CD14-positive monocyte (primary cell): ENCODE measurements around the gene ZSCAN32. TPM values are rescaled to one million over a fixed set of nuclear protein-coding genes. Genes with fewer than 3 reads are reported as not detected.

ENCODE experiments used
- DNase-seq, 3 donors: peaks; one replicate each; pipeline ENCODE4 v3.0.0-alpha.2; 2011 to 2022
- H2AFZ ChIP-seq: 2 replicates; pipeline ENCODE4 v1.6.0; 2012; ENCODE audit warnings: mild to moderate bottlenecking, low read depth, low read length, inconsistent platforms; ENCODE audit not compliant: insufficient read depth, poor library complexity, severe bottlenecking
- H3K27ac ChIP-seq, 2 donors: 1 replicate in 1 of 2; 2 replicates in 1 of 2; pipeline ENCODE4 v1.5.1; 2012 to 2013; ENCODE audit warnings: low read length in 2 of 2, control low read depth in 1 of 2, inconsistent platforms in 1 of 2, low read depth in 1 of 2, mild to moderate bottlenecking in 1 of 2
- H3K27me3 ChIP-seq, 2 donors: one replicate each; pipeline versions ENCODE4 v1.6.0 to v1.6.1; 2011 to 2013; ENCODE audit warnings: low read length in 2 of 2; ENCODE audit not compliant: control insufficient read depth in 2 of 2, insufficient read depth in 2 of 2
- H3K36me3 ChIP-seq, 2 donors: replicated peaks in 1 of 2; 1 replicate in 1 of 2; 2 replicates in 1 of 2; pipeline versions ENCODE4 v1.5.1 to v1.6.1; 2012 to 2013; ENCODE audit warnings: low read length in 2 of 2, control low read depth in 1 of 2, inconsistent platforms in 1 of 2, mild to moderate bottlenecking in 1 of 2; ENCODE audit not compliant: insufficient read depth in 2 of 2, control insufficient read depth in 1 of 2
- H3K4me1 ChIP-seq, 2 donors: 1 replicate in 1 of 2; 2 replicates in 1 of 2; pipeline versions ENCODE4 v1.5.1 to v1.6.1; 2012 to 2013; ENCODE audit warnings: low read length in 2 of 2, control low read depth in 1 of 2, inconsistent platforms in 1 of 2, mild to moderate bottlenecking in 1 of 2, moderate library complexity in 1 of 2; ENCODE audit not compliant: insufficient read depth in 2 of 2, control insufficient read depth in 1 of 2
- H3K4me2 ChIP-seq: replicated peaks from 2 replicates; pipeline ENCODE3; 2012; ENCODE audit warnings: low read length, moderate library complexity, mild to moderate bottlenecking; ENCODE audit not compliant: poor library complexity, severe bottlenecking; ENCODE audit errors: extremely low read depth
- H3K4me3 ChIP-seq, 3 experiments: fragments of 200-600 bp in 1 of 3; sonication (generic) in 1 of 3; replicated peaks in 1 of 3; 1 replicate in 2 of 3; 2 replicates in 1 of 3; pipeline ENCODE4 v1.5.1; 2011 to 2013; ENCODE audit warnings: low read length in 3 of 3, mild to moderate bottlenecking in 3 of 3, control low read depth in 2 of 3, low read depth in 2 of 3, inconsistent platforms in 1 of 3, moderate library complexity in 1 of 3
- H3K79me2 ChIP-seq: 2 replicates; pipeline ENCODE4 v1.6.0; 2012; ENCODE audit warnings: mild to moderate bottlenecking, control low read depth, inconsistent platforms, low read length, moderate library complexity; ENCODE audit not compliant: insufficient read depth
- H3K9ac ChIP-seq: 2 replicates; pipeline ENCODE4 v1.6.0; 2017; ENCODE audit warnings: low read length, mild to moderate bottlenecking; ENCODE audit not compliant: insufficient read depth, poor library complexity, severe bottlenecking
- H3K9me3 ChIP-seq, 2 donors: replicated peaks in 1 of 2; 1 replicate in 1 of 2; 2 replicates in 1 of 2; pipeline versions ENCODE4 v1.5.1 to v1.6.1; 2012 to 2013; ENCODE audit warnings: low read length in 2 of 2, control low read depth in 1 of 2; ENCODE audit not compliant: control insufficient read depth in 1 of 2, insufficient read depth in 1 of 2
- H4K20me1 ChIP-seq: 2 replicates; pipeline ENCODE4 v1.6.0; 2012; ENCODE audit warnings: mild to moderate bottlenecking, low read length, control low read depth, moderate library complexity; ENCODE audit not compliant: insufficient read depth
- H3K27ac Mint-ChIP-seq, 7 donors: one replicate each; pipeline ENCODE4 v1.8.0; 2020; ENCODE audit warnings: mild to moderate bottlenecking in 7 of 7, mixed read lengths in 7 of 7, moderate library complexity in 6 of 7, inconsistent platforms in 2 of 7
- H3K27me3 Mint-ChIP-seq, 3 donors: one replicate each; pipeline ENCODE4 v1.8.0; 2021 to 2022; ENCODE audit warnings: low read depth in 3 of 3, mild to moderate bottlenecking in 3 of 3, mixed read lengths in 3 of 3, moderate library complexity in 3 of 3, inconsistent platforms in 1 of 3
- H3K36me3 Mint-ChIP-seq, 2 donors: one replicate each; pipeline ENCODE4 v1.8.0; 2020; ENCODE audit warnings: mixed read lengths in 2 of 2, inconsistent platforms in 1 of 2, mild to moderate bottlenecking in 1 of 2
- H3K4me1 Mint-ChIP-seq: one replicate; pipeline ENCODE4 v1.8.0; 2020; ENCODE audit warnings: mild to moderate bottlenecking, mixed read lengths
- H3K4me3 Mint-ChIP-seq, 2 donors: one replicate each; pipeline ENCODE4 v1.8.0; 2020; ENCODE audit warnings: mild to moderate bottlenecking in 2 of 2, mixed read lengths in 2 of 2, moderate library complexity in 1 of 2
- H3K9me3 Mint-ChIP-seq, 7 donors: one replicate each; pipeline ENCODE4 v1.8.0; 2020 to 2022; ENCODE audit warnings: mixed read lengths in 7 of 7, mild to moderate bottlenecking in 6 of 7, moderate library complexity in 6 of 7, inconsistent platforms in 2 of 7
- CTCF ChIP-seq: fragments of 200-600 bp; IDR thresholded peaks from one replicate; pipeline ENCODE4 v1.8.0; 2022; ENCODE audit warnings: antibody characterized with exemption, mild to moderate bottlenecking
- WGBS: methylation state at CpG from one replicate; pipeline ENCODE4 v1.1.5; 2013; ENCODE audit warnings: missing lambda C conversion rate; ENCODE audit not compliant: insufficient coverage; 5-methylcytosine and 5-hydroxymethylcytosine counted together
- intact Hi-C, 2 donors: fragments of 100-400 bp; cut with micrococcal nuclease; formaldehyde crosslinking; loops; one replicate each; pipeline versions ENCODE4 v1.15.0 to v1.15.1; 2023
- polyA minus RNA-seq: library from RNA; depleted of rRNA, polyadenylated mRNA; stranded (reverse); fragments of >200 nt; gene quantifications from 2 replicates; pipeline ENCODE4 v1.2.3, GENCODE V29; 2012
- polyA plus RNA-seq, 3 donors: library from polyadenylated mRNA; depleted of rRNA in 1 of 3; unstranded in 2 of 3; stranded (reverse) in 1 of 3; fragments of 300-500 nt in 2 of 3; fragments of >200 nt in 1 of 3; fragmentation: Illumina TruSeq in 2 of 3; gene quantifications; 1 replicate in 2 of 3; 2 replicates in 1 of 3; pipeline ENCODE4 v1.2.3, GENCODE V29; 2012 to 2021
- total RNA-seq, 12 experiments: library from RNA in 1 of 12; stranded (reverse) in 1 of 12; fragments of 120-200 nt in 1 of 12; gene quantifications; one replicate each; pipeline ENCODE4 v1.2.4 and lab custom pipeline; 2013 to 2026; ENCODE audit warnings: mixed read lengths in 6 of 12, inconsistent platforms in 1 of 12

The ZSCAN32 gene
- 20.0 TPM for total RNA-seq (2013)
- 1 to 10 TPM; 5.7 to 7.7 (median 7.2) TPM for polyA plus RNA-seq
- polyA minus RNA-seq = 4.2 and 9.6 TPM in 2 replicates
- 1.5 to 8.7 (median 3.7) reads per million in 11 experiments for total RNA-seq (lab: John Stamatoyannopoulos, UW)

GRCh38 chr16:3400779-3401688 is at the start of gene ZSCAN32, which contains the start of gene ZNF174:
Gene ZSCAN32 (minus strand): TSS chr16:3401004. CDS start chr16:3397557, 3,447 bp downstream.
Gene ZNF174 (plus strand): TSS chr16:3401215. CDS start chr16:3402005, 790 bp downstream.
- WGBS = under 1% methylated on average over 89 of the region's 95 CpGs
- Mint-ChIP-seq H3K36me3 (peaks cover 52 to 61% of the 10 kb centered on the region in 2 donors), H3K27ac (peak within 1 kb of the TSS; percentile 79 to 89 (median 82)), H3K4me3 (peak within 1 kb of the TSS; percentile 85 to 96), H3K9me3 (peaks cover 38 to 57% (median 53%) of the 10 kb centered on the region in 7 donors), H3K27me3 (peaks cover 0 to 2% (median 0%) of the 10 kb centered on the region in 3 donors), H3K4me1 (peaks cover 25% of the 10 kb centered on the region)
- H3K79me2 ChIP-seq = peaks cover 36% of the 10 kb centered on the region
- H4K20me1 ChIP-seq = no peaks in the 10 kb centered on the region
- intact Hi-C loops = loop anchor here (1.0 to 5.0 kb wide), 5 partner anchors 36 to 118 kb away; partner anchors contain the start of genes TIGD7 (in 1 of the 2), ZNF263 (in 1 of the 2) and ZNF75A (in 1 of the 2)
- peak; percentile 98 to 99 (median 98) for DNase-seq
- no peak for TF ChIP-seq CTCF
- H3K36me3 ChIP-seq = peaks cover 20 to 53% of the 10 kb centered on the region in 2 donors
- peak within 1 kb of the TSS; percentile 81 for H3K4me2 ChIP-seq
- peak within 1 kb of the TSS; percentile 72 to 90 (median 86) for H3K4me3 ChIP-seq
- no peaks in the 10 kb centered on the region for H3K27me3 ChIP-seq
- H3K27ac ChIP-seq = peak within 1 kb of the TSS; percentile 39 to 80
- H3K9me3 ChIP-seq = peaks cover 45 to 46% of the 10 kb centered on the region in 2 donors
- peak within 1 kb of the TSS; percentile 98 for H2AFZ ChIP-seq
- H3K4me1 ChIP-seq = peaks cover 19 to 30% of the 10 kb centered on the region in 2 donors
- H3K9ac ChIP-seq = peak within 1 kb of the TSS; percentile 88

- Mint-ChIP-seq H3K36me3 (peaks cover 26 to 42% of the 10 kb centered on the region in 2 donors), H3K27ac (peak overlapping the region; percentile 84 to 99 (median 94)), H3K27me3 (peaks cover 3 to 8% (median 3%) of the 10 kb centered on the region in 3 donors), H3K4me1 (peaks cover 11% of the 10 kb centered on the region), H3K9me3 (peaks cover 23 to 59% (median 54%) of the 10 kb centered on the region in 7 donors), H3K4me3 (peak overlapping the region; percentile 96 to 98)
- peak in 2 of 3 donors; percentile 11 to 62 for DNase-seq
- Histone ChIP-seq H3K36me3 (peaks cover 8 to 37% of the 10 kb centered on the region in 2 donors), H3K4me3 (peak overlapping the region; percentile 45 to 82 (median 76)), H2AFZ (peak overlapping the region; percentile 77), H3K4me1 (peaks cover 11 to 19% of the 10 kb centered on the region in 2 donors), H3K79me2 (peaks cover 26% of the 10 kb centered on the region), H4K20me1 (no peaks in the 10 kb centered on the region), H3K9ac (peak overlapping the region; percentile 70), H3K27ac (peak overlapping the region; percentile 68 to 79), H3K4me2 (peak overlapping the region; percentile 93), H3K9me3 (peaks cover 20 to 41% of the 10 kb centered on the region in 2 donors), H3K27me3 (no peaks in the 10 kb centered on the region)
- intact Hi-C loops = loop anchor here (5.0 kb wide), 2 partner anchors 47 to 162 kb away; partner anchors contain the start of gene ZNF263 (in 1 of the 2)
- no peak for TF ChIP-seq CTCF
- 42% methylated on average over 3 of the region's 10 CpGs for WGBS
Observed at GRCh38 chr16:3444032-3444388, 43.2 kb upstream of the ZSCAN32 start.
